HG03045 (cell line): ENCODE results near the gene THSD4.

ENCODE experiments used
- ATAC-seq: cut with Tn5 transposase; IDR thresholded peaks from one replicate; pipeline ENCODE4 v1.9.1; 2021; ENCODE audit warnings: mild to moderate bottlenecking, moderate library complexity; ENCODE audit not compliant: unreplicated experiment

The THSD4 gene

DNA sequence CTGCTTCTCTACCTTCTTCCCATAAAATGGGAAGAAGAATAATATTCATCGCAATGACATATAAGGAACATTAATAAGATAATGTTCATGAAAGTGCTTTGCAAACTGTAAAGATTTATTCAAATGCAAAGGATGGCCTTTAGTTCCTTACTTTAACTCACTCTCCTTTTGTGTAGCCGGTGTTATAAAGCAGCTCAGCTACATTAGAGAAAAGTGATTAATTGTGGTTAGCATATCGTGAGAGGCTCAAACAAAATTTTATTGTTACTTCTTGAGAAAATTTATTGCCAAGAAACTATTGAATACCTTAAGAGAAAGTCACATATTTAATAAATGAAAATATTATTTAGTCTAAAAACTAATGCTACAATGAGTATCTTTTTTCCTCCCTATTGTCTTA lies 444.3 kb downstream of the THSD4 start:
- ATAC-seq, result no peak

DNA sequence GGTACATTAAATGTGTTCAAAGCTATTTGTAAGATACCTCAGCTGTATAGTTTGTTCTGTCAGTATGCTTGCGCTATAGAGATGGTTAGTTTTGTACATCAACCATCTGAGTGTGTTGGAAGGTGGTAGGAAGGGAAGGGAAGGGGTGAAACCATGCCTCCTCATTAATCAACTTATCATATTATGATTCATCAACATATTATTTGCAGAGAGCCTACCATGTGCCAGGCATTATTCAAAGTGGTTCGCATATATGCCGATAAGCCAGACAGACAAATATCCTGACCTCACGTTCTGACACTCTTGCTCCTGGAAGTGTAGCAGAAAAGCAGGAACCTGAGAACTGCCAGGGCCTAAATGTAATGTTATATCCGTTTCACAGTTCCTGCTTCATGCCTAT lies 447.0 kb downstream of the THSD4 start:
- no peak for ATAC-seq

DNA sequence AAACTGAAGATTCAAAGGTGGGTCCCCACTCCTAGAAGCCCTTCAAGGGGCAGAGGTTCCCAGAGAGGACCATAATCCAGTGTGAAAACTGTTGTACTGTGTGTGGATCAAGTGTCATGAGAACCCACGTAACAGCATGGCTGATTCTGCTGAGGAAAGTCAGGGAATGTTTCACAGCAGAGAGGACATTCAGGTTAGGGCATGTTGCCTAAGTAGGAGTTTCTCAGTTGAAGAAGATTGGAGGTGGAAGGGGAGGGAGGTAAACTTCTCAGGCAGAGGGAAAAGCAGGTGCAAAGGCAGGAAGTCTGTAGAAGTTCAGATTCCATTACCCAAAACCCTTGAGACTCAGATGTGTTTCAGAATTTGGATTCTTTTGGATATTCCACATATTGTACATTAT lies 448.9 kb downstream of the THSD4 start:
- no peak for ATAC-seq

DNA sequence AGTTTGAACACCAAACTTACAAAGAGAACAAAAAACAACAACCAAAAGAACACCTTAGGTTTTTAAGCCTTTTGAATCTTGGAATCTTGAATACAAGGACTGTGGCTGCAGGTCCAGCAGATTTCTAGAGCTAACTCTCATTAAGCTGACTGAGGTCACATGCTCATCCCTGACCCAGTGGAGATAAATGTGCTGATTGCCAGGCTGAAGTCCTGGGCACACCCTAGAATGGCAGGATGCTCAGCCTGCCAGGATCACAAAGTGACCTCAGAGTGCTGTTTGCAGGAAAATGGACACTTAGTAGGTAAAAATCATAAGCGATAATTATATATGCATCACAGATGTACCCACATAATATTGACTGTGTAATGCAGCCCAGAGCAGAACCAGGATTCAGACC lies 449.7 kb downstream of the THSD4 start:
- no peak for ATAC-seq

DNA sequence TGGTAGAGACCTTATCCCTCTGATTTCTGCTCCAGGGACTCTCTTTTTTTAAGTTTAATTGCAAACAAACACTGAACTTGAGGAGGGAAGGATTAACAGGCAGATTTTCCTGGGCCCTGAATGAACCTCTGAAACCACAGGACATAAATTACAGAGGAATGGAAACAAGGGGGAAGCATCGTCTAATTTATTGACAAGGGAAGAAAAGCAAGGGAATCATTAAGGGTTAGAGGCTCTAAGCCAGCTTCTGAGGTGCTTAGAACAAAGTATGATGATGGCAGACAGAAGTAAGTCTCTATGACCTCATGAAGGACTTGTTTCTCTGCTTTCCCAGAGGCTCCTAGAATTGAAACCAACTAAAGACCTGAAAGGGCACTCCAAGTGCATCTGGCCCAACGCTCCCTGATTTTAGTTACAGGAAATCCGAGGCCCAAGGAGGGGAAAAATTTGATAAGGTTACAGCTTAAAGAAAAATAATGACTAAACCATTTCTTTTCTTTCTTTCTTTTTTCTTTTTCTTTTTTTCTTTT lies 450.4 kb downstream of the THSD4 start:
- no peak for ATAC-seq

DNA sequence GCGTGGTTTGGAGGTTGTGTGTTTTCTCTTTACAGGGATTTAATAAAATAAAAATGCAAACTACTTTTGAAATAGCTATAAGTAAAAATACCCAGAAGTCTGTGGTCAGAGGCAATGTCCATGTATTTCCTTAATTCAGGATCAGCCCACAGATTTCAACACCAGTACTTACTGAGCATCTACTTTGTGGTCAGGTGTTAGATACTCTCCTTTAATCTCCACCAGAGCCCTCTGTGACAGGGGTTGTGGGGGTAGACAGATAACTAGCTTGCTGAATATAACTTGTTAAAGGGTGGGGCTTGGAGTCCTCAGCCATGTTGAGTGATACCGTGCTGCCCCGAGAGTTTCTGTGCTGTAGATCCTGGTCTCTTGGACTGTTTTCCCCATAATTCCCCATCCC lies 451.0 kb downstream of the THSD4 start:
- no peak for ATAC-seq

DNA sequence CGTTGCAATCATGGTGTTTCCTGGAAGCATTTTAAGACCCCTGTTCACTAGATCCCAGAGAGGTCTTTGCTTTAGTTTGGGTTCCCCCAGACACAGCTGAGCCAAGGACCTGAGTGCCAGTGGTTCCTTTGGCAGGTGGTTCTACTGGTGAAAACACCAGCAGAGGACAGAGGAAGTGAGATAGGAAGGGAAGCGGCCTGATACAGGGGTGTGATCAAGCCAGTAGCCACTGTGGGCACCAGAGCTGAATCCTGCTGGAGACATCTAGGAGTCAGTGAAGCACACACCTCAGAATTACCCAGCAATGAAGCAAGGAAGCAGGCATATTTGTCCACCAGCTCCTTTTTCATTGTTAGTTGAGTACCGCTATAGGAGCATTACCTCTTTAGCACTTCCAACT lies 451.9 kb downstream of the THSD4 start:
- no peak for ATAC-seq

DNA sequence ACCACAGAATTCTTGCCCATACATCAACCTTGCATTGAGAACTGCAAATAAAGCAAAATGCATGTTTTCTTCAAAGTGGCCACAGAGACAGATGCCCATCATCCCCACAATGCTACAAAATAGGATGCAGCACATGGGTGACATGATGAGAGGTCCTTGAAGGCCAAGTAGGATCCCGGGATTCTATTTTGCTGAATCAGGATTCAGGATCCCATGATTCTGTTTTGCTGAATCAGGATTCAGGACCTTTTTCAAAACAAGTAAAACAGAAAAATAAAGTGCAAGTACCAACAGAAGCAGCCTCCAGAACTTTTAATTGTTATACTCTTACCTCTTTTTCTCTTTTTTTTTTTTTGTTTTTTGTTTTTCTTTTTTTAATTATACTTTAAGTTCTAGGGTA lies 453.0 kb downstream of the THSD4 start:
- no peak for ATAC-seq

DNA sequence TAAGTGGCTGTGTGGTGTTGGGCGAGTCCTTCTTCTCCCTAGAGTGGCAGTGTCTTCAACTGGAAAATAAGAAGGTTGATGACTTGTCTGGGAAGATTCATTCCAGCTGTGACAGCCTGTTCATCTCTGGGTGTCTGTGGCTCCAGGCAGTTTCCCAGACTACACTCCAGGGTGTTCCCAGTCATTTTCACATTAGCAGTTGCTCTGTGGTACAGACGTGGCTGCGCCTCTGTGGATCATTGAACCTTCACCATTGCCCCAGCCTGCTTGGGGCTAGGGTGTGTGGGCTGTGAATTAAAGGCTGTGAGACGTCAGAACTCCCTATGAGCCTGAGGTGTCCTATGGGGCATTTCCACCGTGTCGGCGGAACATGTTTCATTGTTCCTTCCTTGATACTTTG lies 455.5 kb downstream of the THSD4 start:
- ATAC-seq, result no peak

DNA sequence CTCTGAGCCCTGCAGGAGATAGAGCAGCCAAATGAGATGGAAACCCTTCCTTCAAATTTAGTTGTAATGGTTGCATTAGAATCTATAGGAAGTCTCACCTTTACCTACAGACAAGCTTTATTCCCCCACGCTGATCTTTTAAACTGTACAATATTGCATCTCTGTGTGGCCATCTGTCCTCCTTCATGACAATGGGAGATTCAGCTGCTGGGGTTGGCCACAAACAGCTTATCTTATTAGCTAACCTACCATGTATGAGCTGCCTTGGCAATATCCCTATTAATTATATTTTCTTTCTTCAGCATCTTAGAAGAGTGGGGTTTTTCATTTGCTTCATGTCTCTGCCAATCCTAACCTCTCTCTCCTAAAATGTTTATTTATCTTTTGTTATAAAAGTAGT lies 456.4 kb downstream of the THSD4 start:
- no peak for ATAC-seq

DNA sequence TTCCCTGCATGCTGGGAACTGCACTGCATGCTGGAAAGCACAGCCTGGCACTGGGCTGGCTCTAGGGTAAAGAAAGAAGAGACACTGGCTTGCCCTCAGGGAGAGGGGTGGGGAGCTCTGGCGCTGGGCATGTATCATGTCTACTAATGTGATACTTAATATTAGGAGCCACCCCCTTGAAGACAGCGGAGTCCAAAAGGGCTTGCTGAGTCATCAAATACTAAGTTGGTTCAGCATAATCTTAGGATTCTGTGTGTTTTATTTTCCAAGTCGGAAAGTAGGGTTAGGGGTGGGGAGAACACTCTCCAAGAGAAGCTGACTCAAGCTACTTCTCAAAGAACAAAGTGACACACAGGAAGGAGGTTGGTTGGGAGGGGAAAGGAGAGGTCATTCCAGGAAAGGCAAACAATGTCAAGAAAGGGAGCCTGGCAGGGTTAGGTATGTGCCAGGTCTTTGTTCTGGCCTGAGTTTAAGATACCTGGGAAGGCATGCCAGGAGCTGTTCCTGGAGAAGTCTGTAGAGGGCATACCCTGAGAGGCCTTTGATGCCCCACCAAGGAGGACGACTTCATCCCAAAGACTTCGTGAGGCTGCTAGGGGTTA lies 457.3 kb downstream of the THSD4 start:
- no peak for ATAC-seq

DNA sequence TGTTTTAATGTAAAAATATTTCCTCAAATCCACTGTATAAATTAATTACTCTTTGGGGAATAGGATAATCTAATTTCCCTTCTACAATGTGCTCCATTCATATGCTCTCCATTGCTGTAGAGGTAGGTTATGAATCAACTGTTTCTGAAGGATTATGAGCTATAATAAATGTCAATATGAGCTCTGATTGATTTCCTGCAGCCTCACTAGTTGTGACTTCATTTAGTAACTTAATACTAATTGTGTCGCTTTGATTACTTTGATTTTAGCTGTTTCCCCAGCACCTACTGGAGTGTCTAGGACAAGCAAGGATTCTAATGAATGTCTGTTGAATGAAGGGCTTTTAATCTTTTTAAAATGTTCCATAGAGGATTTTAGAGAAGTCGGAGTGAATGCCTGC lies 458.3 kb downstream of the THSD4 start:
- ATAC-seq, result no peak

DNA sequence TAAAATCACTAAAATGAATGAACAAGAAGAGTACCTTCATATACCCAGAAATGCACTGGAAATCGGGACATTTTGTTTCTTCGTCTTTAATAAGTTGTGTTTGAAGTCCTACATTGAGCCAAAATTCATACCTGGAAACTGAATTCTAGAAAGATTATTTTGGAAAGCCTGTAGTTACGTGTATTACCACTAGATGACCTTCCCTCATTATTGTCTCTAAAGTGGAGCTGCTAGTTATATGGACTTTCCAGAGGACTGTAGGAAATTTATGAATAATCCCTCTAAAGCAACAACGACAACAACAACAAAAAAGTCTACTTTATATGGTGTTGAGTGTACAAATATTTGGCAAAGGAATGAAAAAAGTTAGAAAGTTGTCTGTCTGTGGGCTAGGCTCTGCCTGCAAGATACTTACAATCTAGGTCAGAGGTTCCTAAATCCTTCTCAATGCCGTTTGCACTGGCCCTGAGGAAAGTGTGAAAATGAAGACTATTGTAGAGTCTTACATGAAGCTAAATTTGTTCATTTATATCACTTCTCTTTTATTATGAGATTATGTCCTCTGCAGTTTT lies 460.3 kb downstream of the THSD4 start:
- ATAC-seq, result no peak

DNA sequence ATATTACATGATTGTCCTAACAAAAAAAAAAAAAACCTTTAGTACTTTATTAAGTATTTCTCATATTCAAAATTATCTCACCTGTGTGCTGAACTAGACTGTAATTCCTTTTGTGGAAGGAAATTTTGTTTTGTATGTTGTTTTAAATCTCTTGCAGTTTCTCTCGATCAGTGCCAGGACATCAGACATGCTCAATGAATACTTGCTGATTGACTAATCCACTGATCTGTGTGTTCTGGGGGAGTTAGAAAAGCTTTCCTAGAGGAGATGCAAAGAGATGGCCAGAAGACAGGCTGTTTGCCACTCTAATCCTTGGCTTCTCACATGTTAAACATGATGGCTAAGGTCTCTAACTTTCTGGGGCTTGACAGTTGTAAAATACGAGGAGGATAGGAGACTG lies 461.8 kb downstream of the THSD4 start:
- ATAC-seq, result no peak

DNA sequence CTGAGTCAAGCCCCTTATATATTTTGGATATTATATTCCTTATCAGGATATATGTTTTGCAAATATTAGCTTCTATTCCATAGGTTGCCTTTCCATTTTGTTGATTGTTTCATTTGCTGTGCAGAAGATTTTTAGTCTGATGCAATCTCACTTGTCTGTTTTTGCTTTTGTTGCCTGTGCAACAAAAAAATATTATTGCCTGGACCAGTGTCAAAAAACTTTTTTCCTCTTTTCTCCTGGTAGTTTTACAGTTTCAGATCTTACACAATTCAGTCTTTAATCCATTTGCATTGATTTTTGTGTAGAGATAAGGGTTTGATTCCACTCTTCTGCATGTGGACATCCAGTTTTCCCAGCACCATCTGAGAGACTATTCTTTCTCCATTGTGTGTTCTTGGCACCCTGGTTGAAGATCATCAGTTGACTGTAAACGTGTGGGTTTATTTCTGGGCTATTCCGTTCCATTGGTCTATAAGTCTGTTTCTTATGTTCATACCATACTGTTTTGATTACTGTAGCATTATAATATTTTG lies 466.2 kb downstream of the THSD4 start:
- ATAC-seq, result no peak

DNA sequence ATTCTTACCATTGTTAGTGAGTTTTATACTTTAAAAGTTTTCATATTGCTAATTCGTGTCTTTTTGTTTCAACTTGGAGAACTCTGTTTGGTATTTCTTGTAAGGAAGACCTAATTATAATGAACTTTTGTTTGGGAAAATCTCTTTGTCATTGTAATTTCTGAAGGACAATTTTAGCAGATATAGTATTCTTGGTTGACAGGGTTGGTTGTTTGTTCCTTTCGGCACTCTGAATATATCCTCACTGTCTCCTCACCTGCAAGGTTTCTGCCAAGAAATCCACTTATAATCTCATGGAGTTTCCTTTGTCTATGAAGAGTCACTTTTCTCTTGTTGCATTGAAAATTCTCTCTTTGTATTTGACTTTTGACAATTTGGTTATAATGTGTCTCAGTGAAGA lies 469.9 kb downstream of the THSD4 start:
- no peak for ATAC-seq

DNA sequence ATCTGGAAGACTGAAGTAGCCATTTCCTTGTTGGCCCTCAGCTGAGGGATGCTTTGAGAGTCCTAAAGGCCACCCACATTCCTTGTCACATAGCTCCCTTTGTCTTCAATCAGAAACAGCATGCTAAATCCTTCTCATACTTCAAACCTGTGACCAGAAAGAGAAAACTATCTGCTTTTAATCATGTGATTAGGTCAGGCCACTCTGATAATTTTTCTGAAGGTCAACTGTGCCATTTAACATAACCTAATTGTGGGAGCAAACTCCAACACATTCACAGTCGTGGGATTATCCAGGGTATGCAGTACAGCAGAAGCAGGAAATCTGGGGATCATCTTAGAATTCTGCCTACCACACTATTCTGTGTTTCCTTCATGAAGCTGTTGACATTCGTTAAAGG lies 471.2 kb downstream of the THSD4 start:
- ATAC-seq, result no peak

DNA sequence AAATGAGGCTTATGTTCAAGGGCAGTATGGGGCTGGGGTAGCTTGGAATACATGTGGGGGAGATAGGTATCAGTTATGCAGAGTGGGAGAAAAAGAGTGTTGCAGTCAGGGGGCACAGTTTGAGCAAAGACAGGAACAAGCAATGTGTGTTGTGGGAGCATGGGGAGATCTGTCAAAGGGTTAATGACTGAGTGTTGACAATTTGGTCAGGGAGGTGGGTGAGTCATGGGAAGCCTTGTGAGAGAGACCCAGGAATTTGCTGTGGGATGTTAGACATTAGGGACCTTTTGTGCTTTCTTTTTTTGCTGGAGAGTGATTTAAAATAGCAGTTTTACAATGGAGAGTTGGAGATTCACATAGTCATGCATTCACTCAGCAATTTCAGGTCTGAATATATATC lies 473.5 kb downstream of the THSD4 start:
- ATAC-seq, result no peak

DNA sequence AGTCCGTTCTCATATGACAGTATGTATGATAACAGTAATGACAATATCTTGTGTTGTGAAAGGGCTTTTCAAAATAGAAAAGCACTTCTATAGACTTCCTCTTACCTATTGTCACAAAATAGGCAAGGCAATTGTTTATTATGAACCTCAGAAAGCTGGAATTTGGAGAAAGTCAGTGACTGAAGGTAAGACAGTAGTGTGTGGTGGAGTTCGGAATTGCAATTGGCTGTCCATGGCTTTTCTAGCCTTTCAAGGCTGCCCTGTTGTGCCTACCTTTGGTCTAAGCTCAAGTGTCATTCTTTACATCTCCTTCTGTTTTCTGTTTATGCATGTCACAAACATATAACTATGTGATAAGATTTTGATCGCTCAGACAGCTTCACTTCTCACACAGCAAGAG lies 475.8 kb downstream of the THSD4 start:
- no peak for ATAC-seq

DNA sequence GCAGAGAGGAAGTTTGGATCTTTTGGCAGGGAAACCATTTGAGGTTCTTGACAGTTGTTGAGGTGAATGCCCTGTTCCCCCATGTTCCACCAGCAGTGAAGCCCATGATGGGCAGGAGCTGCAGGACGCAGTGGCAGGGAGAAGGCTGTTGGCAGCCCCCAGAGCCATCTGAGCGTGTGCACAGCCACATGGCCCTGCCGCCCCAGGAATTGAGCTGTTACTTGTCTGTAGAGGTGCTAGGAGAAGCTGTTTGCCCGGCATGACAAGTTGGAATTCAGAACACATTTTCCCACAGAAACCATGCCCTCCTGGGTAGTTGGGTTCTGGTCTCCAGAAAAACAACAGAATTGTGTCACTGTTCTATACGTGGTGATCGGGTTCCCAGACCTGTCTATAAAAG lies 476.9 kb downstream of the THSD4 start:
- ATAC-seq, result no peak

DNA sequence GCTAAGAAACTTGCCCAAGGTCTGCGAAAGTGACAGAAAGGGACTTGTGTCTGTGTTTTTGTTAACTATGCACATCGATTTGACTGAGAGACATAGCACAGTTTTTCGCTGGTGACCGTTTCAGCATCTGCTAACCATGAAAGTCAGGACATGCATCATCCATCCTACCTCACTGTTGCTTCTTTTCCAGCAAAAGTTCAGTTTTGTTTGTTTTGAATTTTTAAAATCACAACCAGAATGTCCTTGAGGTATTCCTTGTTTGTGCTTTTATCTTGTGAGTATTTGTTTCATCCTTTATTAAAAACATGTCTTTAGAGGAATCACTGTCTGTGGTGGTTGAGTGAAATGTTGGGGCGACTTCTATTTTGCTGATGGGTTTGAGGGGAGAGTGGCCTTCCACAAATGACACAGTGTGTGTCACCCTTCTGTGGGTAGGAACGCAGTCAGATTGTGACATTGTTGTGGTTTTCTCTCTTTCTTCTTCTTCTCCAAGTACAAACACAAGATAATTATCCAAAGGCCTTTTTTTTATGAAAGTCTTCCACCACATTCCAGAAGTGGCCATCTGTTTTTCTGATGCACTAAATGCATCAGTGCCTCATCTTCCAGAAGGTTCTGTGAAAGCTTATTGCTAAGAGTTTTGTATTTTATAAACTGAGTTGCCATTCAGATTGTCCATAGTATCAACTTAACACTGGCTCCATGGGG lies 480.7 kb downstream of the THSD4 start:
- ATAC-seq, result no peak

DNA sequence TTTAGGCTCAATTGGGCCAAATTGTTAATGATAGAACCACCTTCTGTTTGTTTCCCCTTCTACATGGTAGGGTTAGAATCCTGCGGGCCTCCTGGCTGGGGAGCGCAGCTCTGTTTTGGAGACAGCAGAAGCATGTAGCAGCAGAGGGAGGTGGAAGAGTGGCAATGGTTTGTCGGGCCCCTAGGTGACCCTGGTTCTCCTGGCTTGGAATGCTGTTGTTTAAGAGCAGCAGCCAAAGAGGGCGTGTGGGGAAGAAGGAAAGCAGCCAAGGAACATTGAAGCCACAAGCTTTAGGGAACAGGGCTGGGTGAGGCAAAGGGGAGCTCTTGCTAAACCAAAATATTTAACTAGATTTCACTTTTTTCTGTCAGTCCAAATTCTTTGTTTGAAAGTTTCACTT lies 481.4 kb downstream of the THSD4 start:
- no peak for ATAC-seq
